A673 (cell line): ENCODE data around the gene ZNF511. TPM values are rescaled to one million over a fixed set of nuclear protein-coding genes. Genes with fewer than 3 reads are reported as not detected.

Experiments used
- BruUV-seq: library from RNA; stranded (reverse); fragments of 400-500 nt; replicated peaks from 2 replicates; lab custom pipeline; 2021; lab: Mats Ljungman, UMichigan
- CTCF ChIA-PET: fragments of 300-600 bp; sonication (Branson Sonifier 250); formaldehyde crosslinking; loops from one replicate; lab custom pipeline; 2022; ENCODE audit warnings: antibody characterized with exemption; lab: Charles Lee
- POLR2A ChIA-PET: fragments of 300-600 bp; sonication (Branson Sonifier 250); formaldehyde crosslinking; loops from one replicate; lab custom pipeline; 2022; ENCODE audit warnings: antibody characterized with exemption; ENCODE audit not compliant: low non-redundant PET; lab: Charles Lee
- DNase-seq: peaks from one replicate; pipeline ENCODE4 v3.0.0-alpha.2; 2015; ENCODE audit warnings: low spot score
- H3K27ac ChIP-seq: fragments of 200-600 bp; sonication (generic); 2 replicates; pipeline ENCODE4 v1.5.1; 2016; ENCODE audit warnings: mixed run types, low read depth, mild to moderate bottlenecking, mixed read lengths, antibody characterized with exemption, low read length; ENCODE audit not compliant: poor library complexity, severe bottlenecking
- H3K27me3 ChIP-seq: fragments of 200-600 bp; sonication (generic); replicated peaks from 2 replicates; pipeline ENCODE4 v1.6.1; 2017; ENCODE audit warnings: mixed run types, low read depth, mild to moderate bottlenecking, mixed read lengths, antibody characterized with exemption, low read length; ENCODE audit not compliant: insufficient read depth, poor library complexity
- H3K36me3 ChIP-seq: fragments of 200-600 bp; sonication (generic); 2 replicates; pipeline ENCODE4 v1.6.1; 2016; ENCODE audit warnings: mixed run types, mild to moderate bottlenecking, mixed read lengths, antibody characterized with exemption, low read length; ENCODE audit not compliant: insufficient read depth, poor library complexity, severe bottlenecking
- H3K4me1 ChIP-seq: fragments of 200-600 bp; sonication (generic); 2 replicates; pipeline ENCODE4 v1.6.1; 2017; ENCODE audit warnings: mixed run types, mild to moderate bottlenecking, mixed read lengths, antibody characterized with exemption, low read length; ENCODE audit not compliant: insufficient read depth, poor library complexity, severe bottlenecking
- H3K4me3 ChIP-seq: fragments of 200-600 bp; sonication (generic); 2 replicates; pipeline ENCODE4 v1.5.1; 2016; ENCODE audit warnings: low read depth, mixed run types, mild to moderate bottlenecking, mixed read lengths, low read length; ENCODE audit not compliant: poor library complexity, severe bottlenecking
- H3K9me3 ChIP-seq: fragments of 200-600 bp; sonication (generic); 2 replicates; pipeline ENCODE4 v1.6.1; 2016; ENCODE audit warnings: mixed run types, low read depth, mild to moderate bottlenecking, mixed read lengths, antibody characterized with exemption, low read length; ENCODE audit not compliant: poor library complexity, severe bottlenecking
- CTCF ChIP-seq: fragments of 300-800, 200-600 bp; sonication (generic); conservative IDR thresholded peaks from 2 replicates; pipeline ENCODE4 v1.5.1; 2017; ENCODE audit warnings: low read depth, mild to moderate bottlenecking, antibody characterized with exemption, low read length, moderate library complexity, mixed read lengths
- EZH2 ChIP-seq: fragments of 200-600 bp; sonication (generic); IDR thresholded peaks from 2 replicates; pipeline ENCODE4 v1.6.1; 2017; ENCODE audit warnings: borderline replicate concordance, low read depth, mild to moderate bottlenecking, mixed read lengths, antibody characterized with exemption, low read length; ENCODE audit not compliant: poor library complexity, severe bottlenecking
- intact Hi-C: fragments of 100-400 bp; cut with micrococcal nuclease; formaldehyde crosslinking; loops from one replicate; pipeline ENCODE4 v1.10.0; 2022; ENCODE audit not compliant: unreplicated experiment
- total RNA-seq: library from RNA; stranded (reverse); gene quantifications from 2 replicates; pipeline ENCODE4 v1.2.3, GENCODE V29; 2021

ZNF511 gene
- total RNA-seq, 1 experiment from 2014 or later = 61.4 TPM

GRCh38 chr10:133274751-133275683 is 33.7 kb upstream of the ZNF511 start:
- ChIA-PET POLR2A (no interaction called here), CTCF (no interaction called here)
- BruUV-seq = no TSS peak
- no peak for TF ChIP-seq CTCF
- TF ChIP-seq EZH2 = no peak
- DNase-seq = no peak
- Histone ChIP-seq H3K27ac (no peak overlapping the region), H3K9me3 (no peaks in the 10 kb centered on the region), H3K4me3 (no peak overlapping the region), H3K36me3 (no peaks in the 10 kb centered on the region), H3K4me1 (no peaks in the 10 kb centered on the region), H3K27me3 (peaks cover 15% of the 10 kb centered on the region)
- intact Hi-C loops = no loop called here

GRCh38 chr10:133275684-133276092 is 33.0 kb upstream of the ZNF511 start:
- CTCF ChIA-PET = no interaction called here
- intact Hi-C loops = no loop called here
- TF ChIP-seq CTCF (no peak), EZH2 (no peak)
- H3K4me1 ChIP-seq = no peaks in the 10 kb centered on the region
- H3K36me3 ChIP-seq = no peaks in the 10 kb centered on the region
- H3K9me3 ChIP-seq = no peaks in the 10 kb centered on the region
- no TSS peak for BruUV-seq
- POLR2A ChIA-PET = no interaction called here
- H3K27ac ChIP-seq = no peak overlapping the region
- H3K4me3 ChIP-seq = no peak overlapping the region
- peaks cover 15% of the 10 kb centered on the region for H3K27me3 ChIP-seq
- no peak for DNase-seq

- BruUV-seq = no TSS peak
- H3K4me3 ChIP-seq = no peak overlapping the region
- intact Hi-C loops = no loop called here
Observed at GRCh38 chr10:133276100-133276434, 32.6 kb upstream of the ZNF511 start.

More at GRCh38 chr10:133276100-133276434, 32.6 kb upstream of the ZNF511 start:
- no peak overlapping the region for H3K27ac ChIP-seq
- H3K27me3 ChIP-seq = peaks cover 15% of the 10 kb centered on the region
- DNase-seq = no peak
- CTCF ChIA-PET = no interaction called here
- no peaks in the 10 kb centered on the region for H3K9me3 ChIP-seq
- no peaks in the 10 kb centered on the region for H3K4me1 ChIP-seq
- POLR2A ChIA-PET = no interaction called here
- H3K36me3 ChIP-seq = no peaks in the 10 kb centered on the region
- TF ChIP-seq EZH2 (no peak), CTCF (no peak)
